ENCODE data around the gene ELAC2.

ELAC2 gene, protein sequence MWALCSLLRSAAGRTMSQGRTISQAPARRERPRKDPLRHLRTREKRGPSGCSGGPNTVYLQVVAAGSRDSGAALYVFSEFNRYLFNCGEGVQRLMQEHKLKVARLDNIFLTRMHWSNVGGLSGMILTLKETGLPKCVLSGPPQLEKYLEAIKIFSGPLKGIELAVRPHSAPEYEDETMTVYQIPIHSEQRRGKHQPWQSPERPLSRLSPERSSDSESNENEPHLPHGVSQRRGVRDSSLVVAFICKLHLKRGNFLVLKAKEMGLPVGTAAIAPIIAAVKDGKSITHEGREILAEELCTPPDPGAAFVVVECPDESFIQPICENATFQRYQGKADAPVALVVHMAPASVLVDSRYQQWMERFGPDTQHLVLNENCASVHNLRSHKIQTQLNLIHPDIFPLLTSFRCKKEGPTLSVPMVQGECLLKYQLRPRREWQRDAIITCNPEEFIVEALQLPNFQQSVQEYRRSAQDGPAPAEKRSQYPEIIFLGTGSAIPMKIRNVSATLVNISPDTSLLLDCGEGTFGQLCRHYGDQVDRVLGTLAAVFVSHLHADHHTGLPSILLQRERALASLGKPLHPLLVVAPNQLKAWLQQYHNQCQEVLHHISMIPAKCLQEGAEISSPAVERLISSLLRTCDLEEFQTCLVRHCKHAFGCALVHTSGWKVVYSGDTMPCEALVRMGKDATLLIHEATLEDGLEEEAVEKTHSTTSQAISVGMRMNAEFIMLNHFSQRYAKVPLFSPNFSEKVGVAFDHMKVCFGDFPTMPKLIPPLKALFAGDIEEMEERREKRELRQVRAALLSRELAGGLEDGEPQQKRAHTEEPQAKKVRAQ

DNA sequence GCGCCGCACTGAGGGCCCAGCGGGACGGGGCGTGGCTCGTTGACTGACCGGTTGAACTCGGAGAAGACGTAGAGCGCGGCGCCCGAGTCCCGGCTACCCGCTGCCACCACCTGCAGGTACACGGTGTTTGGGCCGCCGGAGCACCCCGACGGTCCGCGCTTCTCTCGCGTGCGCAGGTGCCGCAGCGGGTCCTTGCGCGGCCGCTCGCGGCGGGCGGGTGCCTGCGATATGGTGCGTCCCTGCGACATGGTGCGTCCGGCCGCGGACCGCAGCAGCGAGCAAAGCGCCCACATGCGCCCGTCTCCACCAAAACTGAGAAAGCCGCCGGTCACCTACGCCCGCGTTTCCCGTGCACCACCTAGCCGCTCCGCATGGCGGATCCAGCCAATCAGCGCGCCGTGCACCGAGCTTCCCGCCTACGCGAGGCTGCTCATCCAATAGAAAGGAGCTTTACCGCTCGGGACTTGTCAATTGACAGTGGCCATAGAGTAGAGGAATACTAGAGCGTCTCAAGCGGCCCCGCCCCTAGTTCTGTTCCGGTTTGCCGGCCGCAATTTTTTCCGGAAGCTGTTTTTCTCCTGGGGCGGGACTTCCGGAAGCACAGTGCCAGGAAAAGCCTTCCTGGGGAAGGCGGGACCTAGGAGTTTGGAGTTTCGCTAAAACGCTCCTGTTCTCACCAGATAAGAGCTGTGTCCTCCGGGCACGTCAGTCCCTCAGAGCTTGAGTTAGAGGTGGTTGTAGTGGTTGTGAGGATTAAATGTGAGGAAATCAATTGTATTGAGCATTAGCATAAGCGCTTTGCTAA lies at the start of gene ELAC2:
ELAC2 (minus strand) TSS at position 373 of the 805 bp plus-strand sequence; CDS start at position 293, 80 bp downstream.
- peak; percentile 97 for DNase-seq

DNA sequence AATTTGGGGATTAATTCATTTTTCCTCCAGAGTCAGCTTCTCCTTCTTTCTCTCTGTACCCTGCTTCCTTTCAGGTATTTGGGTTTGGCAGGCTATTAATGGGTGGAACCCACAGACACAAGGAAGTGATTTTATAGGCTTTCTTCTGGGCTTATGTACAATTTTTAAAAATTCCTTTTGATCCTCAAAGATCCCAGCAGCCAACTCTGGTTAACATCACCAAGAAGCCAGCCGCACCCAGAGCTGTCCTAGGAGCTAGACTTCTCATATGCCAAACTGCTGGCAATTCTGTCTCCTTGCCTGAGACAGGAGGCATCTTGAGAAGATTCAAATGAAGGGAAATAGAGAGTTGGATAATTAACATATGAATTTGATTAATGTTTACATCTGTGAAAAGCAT lies 47.2 kb upstream of the ELAC2 start:
- DNase-seq, result no peak

GRCh38 chr17:13055131-13055530 lies 37.3 kb upstream of the ELAC2 start:
- no peak for DNase-seq

DNA sequence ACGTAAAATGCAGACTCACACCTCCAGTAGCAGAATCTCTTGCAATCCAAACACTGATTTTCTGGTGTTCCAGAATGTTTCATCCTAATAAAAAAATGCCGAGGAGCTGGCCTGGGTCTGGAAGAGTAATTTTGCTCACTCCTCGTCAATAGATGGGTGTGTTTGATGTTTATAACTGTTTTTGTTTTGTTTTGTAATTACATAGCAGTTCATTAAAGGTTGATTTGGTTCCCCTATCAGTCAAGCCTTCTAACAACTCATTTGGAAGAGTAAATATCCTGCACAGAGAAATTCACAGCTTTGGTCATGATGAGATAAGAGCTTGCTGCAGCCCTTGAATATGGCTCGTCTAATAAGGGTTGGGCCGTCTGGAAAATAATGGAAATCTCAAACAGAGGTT lies 36.8 kb upstream of the ELAC2 start:
- DNase-seq, result no peak

DNA sequence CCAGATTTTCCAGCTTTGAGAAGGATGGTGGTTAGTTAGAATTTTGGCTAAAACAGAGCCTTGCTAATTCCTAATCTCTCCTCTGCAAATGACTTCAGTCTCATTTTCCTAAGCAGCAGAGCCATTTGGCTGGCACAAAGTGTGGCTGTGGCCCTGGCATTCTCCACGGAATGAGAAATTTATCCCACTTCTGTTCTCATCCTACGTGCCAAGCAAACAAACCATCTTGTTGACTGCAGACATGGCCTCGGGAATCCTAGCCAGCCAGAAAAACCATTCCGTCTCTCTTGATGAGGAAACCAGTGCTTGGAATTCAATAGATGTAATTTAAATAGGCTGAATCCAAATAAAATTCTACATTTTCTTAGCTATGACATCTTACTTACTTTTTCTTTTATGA lies 34.1 kb upstream of the ELAC2 start:
- no peak for DNase-seq

DNA sequence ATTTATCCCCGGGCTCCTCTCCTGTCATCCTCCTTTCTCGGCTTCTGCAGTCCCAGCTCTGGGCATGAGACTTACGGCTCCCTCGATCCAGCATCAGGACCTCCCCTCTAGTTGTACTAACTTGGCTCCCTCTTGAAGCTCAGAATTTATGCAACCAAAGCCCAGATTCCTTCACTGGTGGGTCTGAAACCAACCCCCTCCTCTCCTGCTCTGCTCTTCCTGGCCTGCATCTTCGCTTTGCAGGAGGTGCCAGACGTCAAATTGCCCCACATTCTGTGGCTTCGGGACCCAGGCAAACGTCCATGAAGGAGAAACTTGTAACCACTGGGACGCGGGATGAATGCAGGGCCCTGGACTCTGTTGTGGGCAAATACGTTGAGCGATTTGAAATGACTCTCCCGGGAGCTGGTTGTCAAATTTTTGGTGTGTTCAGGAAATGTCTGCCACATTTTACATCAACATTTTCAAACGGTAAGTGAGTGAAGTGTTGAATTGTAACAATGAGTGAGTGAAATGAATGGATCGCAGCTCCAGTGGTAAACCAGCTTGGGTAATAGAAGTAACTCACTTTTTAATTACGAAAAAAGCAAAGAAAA lies 29.3 kb upstream of the ELAC2 start:
- no peak for DNase-seq

DNA sequence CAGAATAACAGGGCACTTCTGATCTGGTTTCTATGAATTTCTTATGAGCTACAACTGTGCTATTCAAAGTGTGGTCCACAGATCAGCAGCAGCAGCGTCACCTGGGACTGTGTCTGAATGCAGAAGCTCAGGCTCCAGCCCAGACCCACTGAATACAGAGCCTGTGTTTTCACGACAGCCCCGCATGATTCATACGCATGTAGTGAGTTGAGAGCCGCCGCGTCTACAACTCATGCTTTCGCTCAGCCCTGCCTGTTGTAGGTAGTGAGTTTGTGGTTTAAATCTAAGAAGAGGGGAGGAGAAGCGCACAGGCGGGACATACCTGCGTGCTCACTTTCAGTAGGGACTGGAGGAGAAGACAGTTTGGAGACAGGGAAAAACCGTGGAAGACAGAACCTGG lies 28.5 kb upstream of the ELAC2 start:
- no peak for DNase-seq

GRCh38 chr17:13044572-13045065 lies 26.8 kb upstream of the ELAC2 start:
- no peak for DNase-seq

- DNase-seq, result no peak
Observed at GRCh38 chr17:13038931-13039665, 21.3 kb upstream of the ELAC2 start.

DNA sequence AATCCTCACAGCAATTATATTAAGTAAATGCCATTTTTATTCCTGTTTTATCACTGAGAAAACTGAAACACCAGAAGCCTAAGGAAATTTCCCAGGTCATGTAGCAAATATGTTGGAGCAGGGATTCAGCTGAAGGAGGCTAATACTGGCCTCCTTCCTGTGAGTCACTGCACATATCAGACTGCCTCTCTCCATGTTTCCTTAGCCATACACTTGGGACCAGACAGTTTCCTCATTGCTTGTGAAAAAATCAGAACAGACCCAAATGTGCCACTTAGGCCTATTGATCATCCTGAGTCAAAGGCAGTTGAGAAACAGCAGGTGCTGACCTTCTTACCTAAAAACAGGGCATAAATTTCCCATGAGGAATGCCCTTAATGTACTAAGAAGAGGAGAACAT lies 18.9 kb upstream of the ELAC2 start:
- no peak for DNase-seq

- DNase-seq, result no peak
Observed at GRCh38 chr17:13035420-13035819, 17.6 kb upstream of the ELAC2 start.

GRCh38 chr17:13031718-13032350 lies 14.0 kb upstream of the ELAC2 start:
- no peak for DNase-seq

DNA sequence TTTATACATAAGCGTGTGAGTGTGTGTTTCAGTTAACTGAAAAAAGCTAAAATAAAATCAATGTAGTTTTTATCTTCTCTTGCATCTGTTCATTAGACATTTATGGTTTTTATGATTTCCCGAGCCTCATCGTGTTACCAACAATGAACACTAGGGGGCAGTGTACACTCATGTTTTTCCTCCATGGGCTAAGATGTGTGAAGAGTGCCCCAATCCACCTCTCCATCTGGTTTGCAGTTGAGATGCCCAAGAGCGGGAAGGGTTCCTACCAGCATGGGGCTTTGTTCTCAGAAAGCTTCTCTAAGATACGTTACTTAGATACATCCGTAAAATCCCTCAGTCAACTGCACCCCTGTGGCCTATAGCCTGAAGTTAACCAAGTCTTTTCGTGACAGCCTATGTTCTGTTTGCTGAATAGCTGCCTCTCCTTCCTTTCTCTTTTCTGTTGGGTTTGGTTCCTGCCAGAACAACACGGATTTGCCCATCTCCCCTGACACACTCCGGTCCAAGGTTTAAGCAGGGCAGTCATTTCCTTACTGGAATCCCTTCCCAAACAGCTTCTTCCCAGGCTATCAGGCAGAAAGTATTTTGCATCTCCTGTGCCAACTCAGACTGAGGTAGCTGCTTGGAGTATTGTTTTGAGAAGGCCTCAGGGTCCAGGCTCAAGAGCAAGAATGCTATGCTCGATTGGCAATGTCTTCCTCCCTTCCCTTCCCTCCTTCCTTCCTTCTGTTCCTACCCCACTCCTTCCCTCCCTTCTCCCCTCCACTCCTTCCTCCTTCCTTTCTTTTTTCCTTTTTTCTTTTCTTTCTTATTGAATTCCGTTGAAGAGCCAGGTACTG lies 12.9 kb upstream of the ELAC2 start:
- DNase-seq, result no peak

GRCh38 chr17:13030056-13030455 lies 12.2 kb upstream of the ELAC2 start:
- DNase-seq, result no peak

- no peak for DNase-seq
Observed at GRCh38 chr17:13029340-13029739, 11.5 kb upstream of the ELAC2 start.

DNA sequence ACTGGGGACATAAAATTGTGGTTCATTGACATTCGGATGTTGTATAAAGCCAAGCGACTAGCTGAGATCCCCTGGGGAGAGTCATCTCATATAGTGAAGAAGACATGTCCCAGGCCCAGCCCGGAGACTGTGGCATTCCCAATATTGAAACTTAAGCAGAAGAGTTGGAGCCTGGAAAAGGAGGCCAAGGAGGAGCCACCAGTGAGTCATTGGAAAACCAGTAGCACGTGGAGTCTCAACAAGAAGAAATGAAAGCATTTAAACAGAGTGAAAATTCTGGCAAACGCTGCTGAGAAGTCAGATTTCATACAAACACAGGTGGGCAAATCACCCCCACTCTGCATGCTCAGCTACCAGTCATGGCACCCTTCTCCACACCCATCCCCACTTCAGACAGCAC lies 9.4 kb upstream of the ELAC2 start:
- no peak for DNase-seq

- no peak for DNase-seq
Observed at GRCh38 chr17:13025687-13026086, 7.9 kb upstream of the ELAC2 start.

- no peak for DNase-seq
Observed at GRCh38 chr17:13025258-13025627, 7.4 kb upstream of the ELAC2 start.

GRCh38 chr17:13024526-13025257 lies 6.9 kb upstream of the ELAC2 start:
- DNase-seq, result peak; percentile 33

DNA sequence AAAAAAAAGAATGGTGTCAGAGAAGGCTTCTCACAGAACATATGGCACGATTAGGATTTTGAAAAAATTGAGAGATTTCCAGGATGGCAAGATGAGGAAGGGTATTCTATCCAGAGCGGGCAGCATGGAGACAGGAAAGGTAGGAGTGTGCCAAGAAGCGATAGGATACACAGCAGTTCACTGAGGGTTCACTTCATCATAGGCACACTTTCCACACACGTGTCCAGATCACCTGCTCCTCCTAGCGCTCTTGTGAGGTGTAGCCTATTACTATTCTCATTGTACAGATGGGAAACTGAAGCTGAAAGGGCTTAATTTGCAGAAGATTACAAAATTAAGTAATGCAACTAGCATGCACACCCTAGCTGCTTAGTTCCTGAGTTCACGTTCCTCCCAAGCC lies 6.2 kb upstream of the ELAC2 start:
- no peak for DNase-seq

Data from DMS 273 treated with DMSO at 0.1 percent for 48 hours (cell line).